ENCODE results near the gene NFATC1. TPM values are rescaled to one million over a fixed set of nuclear protein-coding genes. Genes with fewer than 3 reads are reported as not detected.

The NFATC1 gene
- total RNA-seq, 1 donor from 2014 or later, result 52.6 TPM

DNA sequence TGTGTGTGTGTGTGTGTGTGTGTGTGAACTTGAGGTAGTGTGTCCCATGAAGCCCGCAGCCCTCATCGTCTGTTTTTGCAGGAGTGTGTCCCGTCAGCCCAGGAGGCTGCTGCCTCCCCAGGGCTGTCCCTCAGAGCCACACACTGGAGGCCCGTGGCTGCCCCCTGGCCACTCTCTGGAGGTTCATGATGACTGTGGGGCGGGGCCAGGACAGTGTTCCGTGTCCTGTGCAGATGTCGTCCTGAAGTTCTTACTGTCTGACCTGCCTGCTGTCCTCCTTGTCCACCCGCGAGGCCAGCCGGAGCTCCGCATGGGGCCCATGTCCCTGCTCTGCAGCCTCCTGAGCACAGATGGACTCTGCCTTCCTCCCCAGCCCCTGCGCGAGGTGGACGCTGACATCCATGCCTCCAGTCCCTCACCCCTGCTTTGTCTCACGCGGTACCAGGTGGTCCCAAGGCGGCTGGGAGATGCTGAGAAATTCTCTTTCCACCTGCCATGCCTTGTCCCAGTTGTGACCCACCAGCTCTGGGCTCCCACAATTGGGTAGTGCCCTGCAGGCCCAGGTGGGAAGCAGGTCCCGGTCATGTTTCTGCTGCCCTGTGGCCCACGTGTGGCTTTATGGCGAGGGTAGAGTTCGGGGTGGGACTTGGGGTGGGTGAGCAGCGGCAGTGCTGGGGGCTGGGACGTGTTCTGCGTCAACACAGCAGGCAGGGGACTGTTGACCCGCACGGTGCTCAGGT, 92.8 kb downstream of the NFATC1 start:
- ATAC-seq (ENCODE audit: low read depth) (no peak), DNase-seq (no peak)
- Mint-ChIP-seq H3K4me1 (peaks cover 14% of the 10 kb centered on the region), H3K27me3 (no peaks in the 10 kb centered on the region), H3K36me3 (ENCODE audit: low read depth) (peaks cover 68% of the 10 kb centered on the region), H3K9me3 (no peaks in the 10 kb centered on the region), H3K27ac (no peak overlapping the region), H3K4me3 (no peak overlapping the region)
- intact Hi-C loops (cut with micrococcal nuclease), result no loop called here
- TF ChIP-seq, protein P1, sequence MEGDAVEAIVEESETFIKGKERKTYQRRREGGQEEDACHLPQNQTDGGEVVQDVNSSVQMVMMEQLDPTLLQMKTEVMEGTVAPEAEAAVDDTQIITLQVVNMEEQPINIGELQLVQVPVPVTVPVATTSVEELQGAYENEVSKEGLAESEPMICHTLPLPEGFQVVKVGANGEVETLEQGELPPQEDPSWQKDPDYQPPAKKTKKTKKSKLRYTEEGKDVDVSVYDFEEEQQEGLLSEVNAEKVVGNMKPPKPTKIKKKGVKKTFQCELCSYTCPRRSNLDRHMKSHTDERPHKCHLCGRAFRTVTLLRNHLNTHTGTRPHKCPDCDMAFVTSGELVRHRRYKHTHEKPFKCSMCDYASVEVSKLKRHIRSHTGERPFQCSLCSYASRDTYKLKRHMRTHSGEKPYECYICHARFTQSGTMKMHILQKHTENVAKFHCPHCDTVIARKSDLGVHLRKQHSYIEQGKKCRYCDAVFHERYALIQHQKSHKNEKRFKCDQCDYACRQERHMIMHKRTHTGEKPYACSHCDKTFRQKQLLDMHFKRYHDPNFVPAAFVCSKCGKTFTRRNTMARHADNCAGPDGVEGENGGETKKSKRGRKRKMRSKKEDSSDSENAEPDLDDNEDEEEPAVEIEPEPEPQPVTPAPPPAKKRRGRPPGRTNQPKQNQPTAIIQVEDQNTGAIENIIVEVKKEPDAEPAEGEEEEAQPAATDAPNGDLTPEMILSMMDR (IDR thresholded peaks at IDR 0.05), result no peak
- ChIA-PET CTCF (no interaction called here), POLR2A (interaction anchor here (1.2 kb wide), 1 partner anchor 83 kb away, joined by 3 read pairs; no protein-coding TSS in a partner anchor)

- no peak overlapping the region for H3K27ac Mint-ChIP-seq
- ATAC-seq (ENCODE audit: low read depth) (no peak), DNase-seq (no peak)
- H3K36me3 Mint-ChIP-seq (ENCODE audit: low read depth), result peaks cover 67% of the 10 kb centered on the region
- CTCF ChIA-PET, result no interaction called here
- H3K4me3 Mint-ChIP-seq, result no peak overlapping the region
- POLR2A ChIA-PET, result interaction anchor here (1.2 kb wide), 1 partner anchor 84 kb away, joined by 3 read pairs; no protein-coding TSS in a partner anchor
- TF ChIP-seq, protein P1 (IDR thresholded peaks at IDR 0.05), result no peak
- H3K27me3 Mint-ChIP-seq, result no peaks in the 10 kb centered on the region
- no peaks in the 10 kb centered on the region for H3K9me3 Mint-ChIP-seq
- intact Hi-C loops (cut with micrococcal nuclease), result no loop called here
- peaks cover 14% of the 10 kb centered on the region for H3K4me1 Mint-ChIP-seq
Observed at GRCh38 chr18:79489051-79489898, 93.5 kb downstream of the NFATC1 start.

GRCh38 chr18:79489899-79490625, 94.3 kb downstream of the NFATC1 start:
- no peaks in the 10 kb centered on the region for H3K27me3 Mint-ChIP-seq
- peaks cover 62% of the 10 kb centered on the region for H3K36me3 Mint-ChIP-seq (ENCODE audit: low read depth)
- peaks cover 16% of the 10 kb centered on the region for H3K4me1 Mint-ChIP-seq
- intact Hi-C loops (cut with micrococcal nuclease), result no loop called here
- no peak for ATAC-seq (ENCODE audit: low read depth)
- ChIA-PET CTCF (no interaction called here), POLR2A (interaction anchor here (1.2 kb wide), 1 partner anchor 84 kb away, joined by 3 read pairs; no protein-coding TSS in a partner anchor)
- H3K4me3 Mint-ChIP-seq, result no peak overlapping the region
- TF ChIP-seq, protein P1 (IDR thresholded peaks at IDR 0.05), result no peak
- H3K9me3 Mint-ChIP-seq, result no peaks in the 10 kb centered on the region
- H3K27ac Mint-ChIP-seq, result no peak overlapping the region
- no peak for DNase-seq

DNA sequence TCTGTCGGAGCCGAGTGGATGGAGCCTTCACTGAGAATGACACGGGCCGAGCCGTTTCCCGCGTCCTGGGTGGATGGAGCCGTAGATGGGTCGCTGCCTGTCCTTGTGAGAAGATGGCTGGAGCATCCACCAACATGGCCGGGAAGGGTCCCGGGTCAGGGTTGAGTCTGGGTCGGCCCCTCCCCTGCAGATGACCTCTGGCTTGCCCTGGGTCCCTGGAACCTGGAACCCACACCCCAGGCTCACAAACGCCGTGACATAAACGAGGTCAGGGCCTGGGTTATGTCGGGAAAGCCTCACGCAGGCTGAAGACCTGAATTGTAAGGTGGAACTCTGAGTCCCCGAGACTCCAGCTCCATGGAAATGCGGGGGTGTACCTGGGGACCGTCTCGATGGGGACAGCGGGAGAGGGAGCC, 94.9 kb downstream of the NFATC1 start:
- TF ChIP-seq, protein P1 (IDR thresholded peaks at IDR 0.05), result no peak
- no peak overlapping the region for H3K4me3 Mint-ChIP-seq
- no peaks in the 10 kb centered on the region for H3K9me3 Mint-ChIP-seq
- peaks cover 21% of the 10 kb centered on the region for H3K4me1 Mint-ChIP-seq
- peaks cover 63% of the 10 kb centered on the region for H3K36me3 Mint-ChIP-seq (ENCODE audit: low read depth)
- POLR2A ChIA-PET, result no interaction called here
- CTCF ChIA-PET, result no interaction called here
- DNase-seq (no peak), ATAC-seq (ENCODE audit: low read depth) (no peak)
- intact Hi-C loops (cut with micrococcal nuclease), result no loop called here
- H3K27me3 Mint-ChIP-seq, result no peaks in the 10 kb centered on the region
- H3K27ac Mint-ChIP-seq, result peak overlapping the region; percentile 61

Data from activated B cell treated with CpG ODN at 0.5 μM for 24 hours (primary cell).